MCF 10A (cell line): ENCODE data around the gene ACACA. TPM values are rescaled to one million over a fixed set of nuclear protein-coding genes. Genes with fewer than 3 reads are reported as not detected.

Experiments
- BruUV-seq: library from RNA; stranded (reverse); fragments of 400-500 nt; replicated peaks from 2 replicates; lab custom pipeline; 2021; lab: Mats Ljungman, UMichigan
- CTCF ChIA-PET: fragments of 300-600 bp; sonication (Branson Sonifier 250); formaldehyde crosslinking; extraction: SDS; loops from one replicate; lab custom pipeline; 2021; ENCODE audit warnings: antibody characterized with exemption, inconsistent platforms; lab: Yijun Ruan, JAX
- POLR2A ChIA-PET: fragments of 300-600, 350-650 bp; sonication (Branson Sonifier 250); formaldehyde crosslinking; extraction: SDS; loops from one replicate; lab custom pipeline; 2020; ENCODE audit warnings: antibody characterized with exemption, inconsistent platforms; lab: Yijun Ruan, JAX
- DNase-seq: peaks from one replicate; pipeline ENCODE4 v3.0.0-alpha.2; 2018; ENCODE audit not compliant: unreplicated experiment
- H3K27ac Mint-ChIP-seq: one replicate; pipeline ENCODE4 v1.8.0; 2022; ENCODE audit warnings: mild to moderate bottlenecking, low read depth, mixed read lengths; ENCODE audit not compliant: unreplicated experiment
- H3K27me3 Mint-ChIP-seq: one replicate; pipeline ENCODE4 v1.8.0; 2022; ENCODE audit warnings: mixed read lengths; ENCODE audit not compliant: insufficient read depth, unreplicated experiment
- H3K36me3 Mint-ChIP-seq: one replicate; pipeline ENCODE4 v1.8.0; 2022; ENCODE audit warnings: mild to moderate bottlenecking, moderate library complexity, mixed read lengths; ENCODE audit not compliant: insufficient read depth, unreplicated experiment
- H3K4me1 Mint-ChIP-seq: one replicate; pipeline ENCODE4 v1.8.0; 2022; ENCODE audit warnings: mixed read lengths; ENCODE audit not compliant: insufficient read depth, unreplicated experiment
- H3K4me3 Mint-ChIP-seq: one replicate; pipeline ENCODE4 v1.8.0; 2022; ENCODE audit warnings: mild to moderate bottlenecking, moderate library complexity, mixed read lengths; ENCODE audit not compliant: unreplicated experiment
- H3K9me3 Mint-ChIP-seq: one replicate; pipeline ENCODE4 v1.8.0; 2022; ENCODE audit warnings: mixed read lengths; ENCODE audit not compliant: unreplicated experiment
- CTCF ChIP-seq: fragments of 200-600 bp; IDR thresholded peaks from one replicate; pipeline ENCODE4 v1.8.0; 2022; ENCODE audit warnings: antibody characterized with exemption, mild to moderate bottlenecking; ENCODE audit not compliant: unreplicated experiment
- intact Hi-C: fragments of 100-400 bp; cut with micrococcal nuclease; formaldehyde crosslinking; loops from 2 replicates; pipeline ENCODE4 v1.14.1; 2022
- total RNA-seq: library from RNA; stranded (reverse); gene quantifications from 2 replicates; pipeline ENCODE4 v1.2.3, GENCODE V29; 2022

ACACA gene
- total RNA-seq, 1 experiment from 2014 or later, result 100 TPM

GRCh38 chr17:37170881-37171425 lies 235.7 kb downstream of the ACACA start:
- no peak overlapping the region for H3K27ac Mint-ChIP-seq
- H3K27me3 Mint-ChIP-seq, result no peaks in the 10 kb centered on the region
- no peaks in the 10 kb centered on the region for H3K4me1 Mint-ChIP-seq
- intact Hi-C loops, result no loop called here
- ChIA-PET CTCF (interaction anchor here (0.8 kb wide), 1 partner anchor 9 kb away, joined by 4 read pairs; no protein-coding TSS in a partner anchor), POLR2A (interaction anchor here (0.6 to 1.7 kb wide), 2 partner anchors 9 to 15 kb away, joined by 3 to 10 read pairs; no protein-coding TSS in a partner anchor)
- H3K4me3 Mint-ChIP-seq, result no peak overlapping the region
- H3K36me3 Mint-ChIP-seq, result peaks cover 53% of the 10 kb centered on the region
- DNase-seq, result no peak
- no peak for TF ChIP-seq CTCF
- H3K9me3 Mint-ChIP-seq, result no peaks in the 10 kb centered on the region
- no TSS peak for BruUV-seq

- Mint-ChIP-seq H3K9me3 (no peaks in the 10 kb centered on the region), H3K36me3 (peaks cover 46% of the 10 kb centered on the region), H3K27ac (no peak overlapping the region), H3K4me1 (no peaks in the 10 kb centered on the region), H3K4me3 (no peak overlapping the region), H3K27me3 (no peaks in the 10 kb centered on the region)
- no peak for DNase-seq
- ChIA-PET POLR2A (interaction anchor here (0.7 to 1.5 kb wide), 4 partner anchors 9 to 89 kb away, joined by 3 to 4 read pairs (median 3); no protein-coding TSS in a partner anchor), CTCF (interaction anchor here (0.7 to 0.8 kb wide), 2 partner anchors 71 to 543 kb away, joined by 4 to 5 read pairs; no protein-coding TSS in a partner anchor)
- TF ChIP-seq CTCF, result no peak
- intact Hi-C loops, result no loop called here
- BruUV-seq, result no TSS peak
Measured at GRCh38 chr17:37168731-37169353, 237.8 kb downstream of the ACACA start.

GRCh38 chr17:37167756-37168155 lies 238.9 kb downstream of the ACACA start:
- DNase-seq, result no peak
- ChIA-PET POLR2A (no interaction called here), CTCF (interaction anchor here (0.7 kb wide), 1 partner anchor 64 kb away, joined by 3 read pairs; no protein-coding TSS in a partner anchor)
- H3K4me3 Mint-ChIP-seq, result no peak overlapping the region
- H3K27me3 Mint-ChIP-seq, result no peaks in the 10 kb centered on the region
- H3K36me3 Mint-ChIP-seq, result peaks cover 46% of the 10 kb centered on the region
- intact Hi-C loops, result no loop called here
- no TSS peak for BruUV-seq
- H3K9me3 Mint-ChIP-seq, result no peaks in the 10 kb centered on the region
- no peak overlapping the region for H3K27ac Mint-ChIP-seq
- TF ChIP-seq CTCF, result no peak
- no peaks in the 10 kb centered on the region for H3K4me1 Mint-ChIP-seq

GRCh38 chr17:37164057-37164456 lies 242.6 kb downstream of the ACACA start:
- POLR2A ChIA-PET, result interaction anchor here (0.6 to 1.0 kb wide), 2 partner anchors 16 to 319 kb away, joined by 3 read pairs; no protein-coding TSS in a partner anchor
- Mint-ChIP-seq H3K4me3 (no peak overlapping the region), H3K27me3 (no peaks in the 10 kb centered on the region), H3K9me3 (no peaks in the 10 kb centered on the region), H3K27ac (no peak overlapping the region), H3K36me3 (peaks cover 44% of the 10 kb centered on the region), H3K4me1 (peaks cover 20% of the 10 kb centered on the region)
- intact Hi-C loops, result no loop called here
- BruUV-seq, result no TSS peak
- CTCF ChIA-PET, result interaction anchor here (1.4 to 1.9 kb wide), 2 partner anchors 8 to 76 kb away, joined by 3 to 4 read pairs; no protein-coding TSS in a partner anchor
- no peak for TF ChIP-seq CTCF
- DNase-seq, result no peak
